Testis (tissue), 2 donors: Measurements from ENCODE around the gene ZFYVE28.

ENCODE experiments used
- CTCF ChIP-seq, 3 experiments: fragments of 450-650 bp in 2 of 3; fragments of 200-600 bp in 1 of 3; sonication (generic) in 1 of 3; IDR thresholded peaks; one replicate each; pipeline ENCODE4 v1.5.1; 2016 to 2019; ENCODE audit warnings: antibody characterized with exemption in 3 of 3, mild to moderate bottlenecking in 2 of 3, moderate library complexity in 1 of 3
- POLR2A ChIP-seq: fragments of 450-650 bp; IDR thresholded peaks from one replicate; pipeline ENCODE4 v1.6.1; 2017; ENCODE audit warnings: antibody characterized with exemption, mild to moderate bottlenecking, moderate library complexity

GRCh38 chr4:2254665-2255500 lies 163.6 kb downstream of the ZFYVE28 start:
- TF ChIP-seq CTCF (IDR thresholded peaks at IDR 0.05) (no peak), POLR2A (no peak)
